Renal cortical epithelial cell (primary cell): ENCODE data around the gene MTUS2. TPM values are rescaled to one million over a fixed set of nuclear protein-coding genes. Genes with fewer than 3 reads are reported as not detected.

Experiments used
- DNase-seq: peaks from one replicate; pipeline ENCODE4 v3.0.0-alpha.2; 2011; ENCODE audit warnings: low read depth
- total RNA-seq: library from RNA; depleted of rRNA; stranded (reverse); fragments of >200 nt; gene quantifications from 2 replicates; pipeline ENCODE4 v1.2.3, GENCODE V29; 2014

Gene MTUS2
- total RNA-seq, 1 donor from 2014 or later = under 0.01 TPM

- DNase-seq = no peak
Measured at GRCh38 chr13:29547153-29547552, 727.0 kb downstream of the MTUS2 start.

- DNase-seq = peak; percentile 56
Measured at GRCh38 chr13:29548722-29549121, 728.6 kb downstream of the MTUS2 start.

GRCh38 chr13:29550430-29550988, 730.4 kb downstream of the MTUS2 start:
- DNase-seq = no peak

GRCh38 chr13:29551214-29551613, 731.1 kb downstream of the MTUS2 start:
- DNase-seq = no peak

Other genes with a start within 250 kb of the MTUS2 start
- 102 and 204 TPM in 2 replicates for gene POMP, start 161.2 kb upstream of the MTUS2 start, total RNA-seq
- gene SLC46A3, start 101.4 kb upstream of the MTUS2 start, total RNA-seq = 8.5 and 22.1 TPM in 2 replicates